Activated CD4-positive, alpha-beta T cell treated with anti-CD3 and anti-CD28 coated beads for 4 hours (primary cell): ENCODE measurements around the gene SETD1B.
"Not testable (repeated sequence)": the region's sequence is repeated elsewhere in the genome, so short reads cannot be mapped to it uniquely, and the experiment has no call there.

Experiments used
- DNase-seq, 2 donors: peaks; one replicate each; pipeline ENCODE4 v3.0.0-alpha.2; 2020

The SETD1B gene

GRCh38 chr12:121803861-121804416 is at the start of gene SETD1B:
Gene SETD1B (plus strand): TSS chr12:121804009. CDS start chr12:121804738, 729 bp downstream.
- peak; percentile 43 to 52 for DNase-seq

- no peak for DNase-seq
Measured at GRCh38 chr12:121754836-121755235, 49.0 kb upstream of the SETD1B start.

- DNase-seq = no peak
Measured at GRCh38 chr12:121755591-121755990, 48.2 kb upstream of the SETD1B start.

GRCh38 chr12:121758536-121758935 is 45.3 kb upstream of the SETD1B start:
- DNase-seq = not testable (repeated sequence)

- no peak for DNase-seq
Measured at GRCh38 chr12:121762269-121762668, 41.5 kb upstream of the SETD1B start.

GRCh38 chr12:121764808-121765207 is 39.0 kb upstream of the SETD1B start:
- DNase-seq = no peak

- no peak for DNase-seq
Measured at GRCh38 chr12:121765573-121765972, 38.2 kb upstream of the SETD1B start.

GRCh38 chr12:121766290-121767039 is 37.3 kb upstream of the SETD1B start:
- DNase-seq = no peak

GRCh38 chr12:121767525-121768016 is 36.2 kb upstream of the SETD1B start:
- no peak for DNase-seq

GRCh38 chr12:121769297-121769830 is 34.4 kb upstream of the SETD1B start:
- no peak for DNase-seq

GRCh38 chr12:121769831-121770301 is 33.9 kb upstream of the SETD1B start:
- no peak for DNase-seq

- no peak for DNase-seq
Measured at GRCh38 chr12:121770388-121770787, 33.4 kb upstream of the SETD1B start.

GRCh38 chr12:121770813-121771625 is 32.8 kb upstream of the SETD1B start:
- DNase-seq = no peak

- peak; percentile 74 to 78 for DNase-seq
Measured at GRCh38 chr12:121773011-121773777, 30.6 kb upstream of the SETD1B start.

- DNase-seq = no peak
Measured at GRCh38 chr12:121774968-121775474, 28.8 kb upstream of the SETD1B start.

- DNase-seq = no peak
Measured at GRCh38 chr12:121775501-121775900, 28.3 kb upstream of the SETD1B start.

- DNase-seq = peak; percentile 90 to 95
Measured at GRCh38 chr12:121776190-121777098, 27.4 kb upstream of the SETD1B start.

GRCh38 chr12:121778567-121779421 is 25.0 kb upstream of the SETD1B start:
- DNase-seq = no peak

GRCh38 chr12:121779422-121779895 is 24.4 kb upstream of the SETD1B start:
- DNase-seq = no peak

- DNase-seq = no peak
Measured at GRCh38 chr12:121780429-121780828, 23.4 kb upstream of the SETD1B start.
